GM19240 (cell line): ENCODE data around the gene BDH1.

Experiments
- DNase-seq: peaks from one replicate; pipeline ENCODE4 v3.0.0; 2011; ENCODE audit warnings: low spot score; ENCODE audit not compliant: insufficient read length

BDH1 gene

DNA sequence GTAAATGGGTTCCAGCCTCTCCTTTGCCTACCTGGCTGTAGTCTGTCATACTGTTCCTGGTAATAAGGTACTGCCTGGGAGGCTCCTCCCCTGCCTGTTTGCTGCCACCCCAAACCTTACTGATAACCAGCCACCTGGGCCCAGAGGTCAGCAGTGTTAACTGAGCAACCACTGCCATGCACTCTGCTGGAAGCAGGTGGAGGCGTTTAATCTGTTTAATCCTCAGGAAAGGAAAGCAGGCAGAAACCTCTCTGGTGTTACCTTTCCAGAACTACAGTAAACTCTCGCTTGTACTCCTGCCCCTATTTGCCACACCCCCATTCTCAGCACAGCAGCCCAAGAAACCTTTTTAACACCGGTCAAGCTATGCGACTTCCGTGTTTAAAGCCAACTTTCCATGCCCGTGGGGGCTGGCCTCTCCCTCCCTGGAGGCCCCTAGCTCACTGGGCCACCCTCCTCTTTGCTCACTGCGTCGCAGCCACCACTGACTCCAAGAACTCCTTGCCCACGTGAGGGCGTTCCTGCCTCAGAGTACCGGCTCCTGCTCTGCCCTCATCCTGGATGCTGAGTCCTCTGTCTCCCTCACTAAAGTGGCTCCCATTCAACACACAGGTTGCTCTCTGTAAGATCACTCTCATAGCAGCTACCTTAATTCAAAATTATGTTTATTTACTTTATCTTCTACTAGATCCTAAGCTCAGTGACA, 8.3 kb downstream of the BDH1 start:
- DNase-seq = no peak

DNA sequence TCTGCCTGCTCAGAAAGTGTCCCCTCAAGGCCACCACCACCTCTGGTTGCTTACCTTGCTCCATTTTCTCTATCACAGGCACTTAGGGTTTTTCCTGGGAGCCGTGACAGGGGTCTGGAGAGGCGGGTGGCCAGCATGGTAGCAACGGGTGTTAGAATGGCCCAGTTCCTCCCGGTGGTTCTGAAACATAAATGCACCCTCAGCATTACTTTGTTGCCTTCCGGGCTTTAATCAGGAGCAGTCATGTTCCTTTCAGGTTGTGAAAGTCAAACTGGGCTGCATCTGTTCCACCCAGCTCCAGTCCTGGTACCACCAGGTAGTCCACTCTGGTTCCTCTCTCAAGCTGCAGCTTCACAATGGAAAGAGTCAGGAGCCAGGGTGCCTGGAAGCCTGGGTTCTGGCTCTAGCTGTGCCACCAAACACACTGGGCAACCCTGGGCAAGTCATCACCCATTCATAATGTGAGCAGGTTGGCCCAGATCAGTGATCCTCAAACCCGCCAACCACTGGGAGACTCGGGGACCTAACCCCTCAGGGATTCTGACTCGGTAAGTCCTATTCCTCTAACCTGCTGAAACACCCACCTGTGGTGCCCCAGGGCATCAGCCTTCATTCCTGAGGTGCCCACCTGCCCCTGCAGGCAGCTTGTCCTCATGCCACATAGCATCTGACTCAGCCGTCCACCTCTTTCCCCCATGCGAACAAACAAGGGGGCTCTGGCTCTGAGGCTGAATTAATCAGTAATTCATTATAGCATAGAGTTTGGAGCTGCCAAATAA, 9.3 kb downstream of the BDH1 start:
- DNase-seq = no peak

DNA sequence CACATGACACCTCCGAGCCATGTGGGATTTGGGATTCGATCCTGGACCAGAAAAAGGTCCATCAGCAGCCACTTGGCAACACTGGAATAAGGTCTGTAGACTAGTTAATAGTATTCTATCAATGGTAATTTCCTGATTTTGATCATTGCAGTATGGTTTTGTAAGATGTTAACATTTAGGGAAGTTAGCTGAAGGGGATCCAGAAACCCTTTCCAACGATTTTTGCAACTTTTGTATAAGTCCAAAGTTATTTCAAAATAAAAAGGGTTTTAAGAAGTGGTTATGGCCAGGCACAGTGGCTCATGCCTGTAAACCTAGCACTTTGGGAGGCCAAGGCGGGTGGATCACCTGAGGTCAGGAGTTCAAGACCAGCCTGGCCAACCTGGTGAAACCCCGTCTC, 10.2 kb downstream of the BDH1 start:
- no peak for DNase-seq

- DNase-seq = no peak
Observed at GRCh38 chr3:197545101-197545500, 10.7 kb downstream of the BDH1 start.

GRCh38 chr3:197542741-197543454, 12.9 kb downstream of the BDH1 start:
- DNase-seq = no peak

GRCh38 chr3:197541756-197542539, 13.8 kb downstream of the BDH1 start:
- DNase-seq = no peak

GRCh38 chr3:197540961-197541377, 14.8 kb downstream of the BDH1 start:
- DNase-seq = no peak

DNA sequence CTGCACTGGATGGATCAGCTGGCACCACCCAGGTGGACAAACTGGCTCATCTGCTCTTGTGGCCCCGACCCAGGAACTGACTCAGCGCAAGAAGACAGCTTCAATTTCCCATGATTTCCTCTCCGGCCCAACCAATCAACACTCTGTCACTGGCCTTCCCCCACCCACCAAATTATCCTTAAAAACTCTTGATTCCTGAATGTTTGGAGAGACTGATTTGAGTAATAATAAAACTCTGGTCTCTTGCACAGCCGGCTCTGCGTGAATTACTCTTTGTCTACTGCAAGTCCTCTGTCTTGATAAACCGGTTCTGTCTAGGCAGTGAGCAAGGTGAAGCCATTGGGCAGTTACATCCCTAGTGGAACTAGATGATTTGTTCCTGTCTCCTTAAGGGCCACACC, 16.1 kb downstream of the BDH1 start:
- DNase-seq = no peak

DNA sequence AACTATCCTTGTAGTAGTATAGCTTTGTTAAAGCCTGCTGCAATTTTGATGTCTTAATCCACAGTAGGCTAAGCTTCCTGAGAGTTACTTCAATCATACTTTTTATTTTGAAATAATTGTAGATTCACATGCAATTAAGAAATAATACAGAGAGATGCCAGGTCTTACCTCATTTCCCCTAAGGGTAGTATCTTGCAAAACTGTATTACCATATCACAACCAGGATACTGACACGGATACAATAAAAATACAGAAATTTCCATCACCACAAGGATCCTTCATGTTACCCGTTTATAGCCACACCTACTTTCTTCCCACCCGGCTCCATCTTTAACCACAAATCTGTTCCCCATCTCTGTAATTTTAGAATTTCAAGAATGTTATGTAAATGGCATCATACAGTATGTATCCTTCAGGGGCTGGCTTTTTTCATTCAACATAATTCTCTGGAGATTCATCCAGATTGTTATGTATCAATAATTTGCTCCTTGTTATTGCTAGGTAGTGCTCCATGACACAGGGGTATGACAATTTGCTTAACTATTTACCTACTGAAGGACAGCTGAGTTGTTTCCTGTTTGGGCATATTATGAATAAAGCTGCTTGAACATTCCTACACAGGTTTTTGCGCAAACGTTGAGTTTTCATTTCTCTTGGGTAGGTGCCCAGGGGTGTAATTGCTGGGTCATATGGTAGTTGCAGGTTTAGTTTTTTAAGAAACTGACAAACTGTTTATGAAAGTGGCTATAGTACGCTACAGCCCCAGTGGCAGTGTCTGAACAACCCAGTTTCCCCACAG, 21.6 kb downstream of the BDH1 start:
- DNase-seq = no peak

DNA sequence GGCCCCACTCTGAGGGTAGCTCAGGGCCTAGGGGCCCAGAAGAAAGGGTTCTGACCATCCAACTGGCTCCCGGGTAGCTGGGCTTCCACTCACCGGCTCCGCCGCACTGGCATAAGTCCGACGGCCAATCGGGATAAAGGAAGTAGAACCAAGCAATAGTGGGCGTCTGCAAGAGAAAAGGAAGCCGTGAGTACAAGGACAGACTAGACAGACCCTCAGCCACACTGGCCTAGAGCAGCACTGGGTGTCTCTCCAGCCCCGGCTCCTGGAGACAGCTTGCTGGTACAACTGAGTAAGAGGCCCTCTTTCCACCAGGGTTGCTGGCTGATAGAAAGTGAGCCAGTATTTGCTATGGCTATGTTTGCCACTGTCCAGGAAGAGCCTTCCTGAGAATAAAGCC, 22.4 kb downstream of the BDH1 start:
- DNase-seq = no peak

- DNase-seq = no peak
Observed at GRCh38 chr3:197532388-197532787, 23.4 kb downstream of the BDH1 start.

DNA sequence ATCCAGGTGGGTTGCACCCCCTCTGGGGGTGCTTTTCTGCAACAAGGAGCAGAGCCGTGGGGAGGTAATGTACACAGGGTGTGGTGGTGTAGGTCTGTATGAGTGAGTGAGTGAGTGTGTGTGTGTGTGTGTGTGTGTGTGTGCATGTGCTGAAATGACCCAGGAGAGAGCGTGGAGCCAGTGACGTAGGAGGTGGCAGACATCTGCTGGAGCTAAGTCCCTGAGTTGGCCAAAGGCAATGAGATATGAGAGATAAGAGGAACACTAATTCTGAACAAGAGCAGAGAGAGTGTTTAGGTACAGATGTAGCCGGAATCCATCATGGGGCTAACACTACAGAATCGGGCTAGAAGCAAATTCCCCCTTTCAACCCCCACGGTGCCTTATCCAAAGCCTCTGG, 27.6 kb downstream of the BDH1 start:
- no peak for DNase-seq

- no peak for DNase-seq
Observed at GRCh38 chr3:197527569-197527968, 28.2 kb downstream of the BDH1 start.

DNA sequence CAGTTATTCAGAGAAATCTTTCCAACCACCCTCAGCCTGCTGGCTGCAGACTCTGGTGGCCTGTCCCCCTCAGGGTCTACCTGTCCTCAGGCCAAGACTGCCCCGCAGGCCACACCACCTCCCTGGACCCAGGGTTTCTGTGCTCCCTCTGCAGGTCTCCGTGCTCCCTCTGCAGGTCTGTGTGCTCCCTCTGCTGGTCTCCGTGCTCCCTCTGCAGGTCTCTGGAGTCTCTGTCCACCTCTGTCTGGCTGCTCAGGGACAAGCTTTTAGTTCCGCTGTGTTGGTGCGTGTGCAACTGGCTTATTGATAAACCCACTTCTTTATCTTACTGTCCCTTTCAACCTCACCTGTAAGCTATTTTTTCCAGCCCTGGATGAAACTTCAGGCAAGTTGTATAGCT, 30.1 kb downstream of the BDH1 start:
- DNase-seq = no peak

DNA sequence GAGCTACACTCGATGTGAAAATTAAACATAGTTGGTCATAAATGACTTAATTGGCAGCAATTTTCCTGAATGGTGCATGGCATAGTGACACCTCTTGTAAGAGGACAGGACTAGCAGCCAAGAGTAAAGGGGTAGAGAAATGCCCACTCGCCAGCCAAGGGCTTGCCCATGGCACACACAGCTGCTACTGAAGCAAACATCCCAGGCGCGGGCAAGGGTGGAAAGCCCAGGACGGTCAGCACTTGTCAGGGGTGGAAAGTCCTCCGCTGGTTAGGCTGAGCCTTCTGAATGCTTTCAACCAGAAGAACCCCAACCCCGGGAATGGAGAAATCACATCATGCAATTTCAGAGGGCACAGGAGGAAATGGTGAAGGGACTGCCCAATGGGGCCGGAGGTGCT, 31.6 kb downstream of the BDH1 start:
- no peak for DNase-seq

GRCh38 chr3:197523526-197523925, 32.2 kb downstream of the BDH1 start:
- DNase-seq = no peak

DNA sequence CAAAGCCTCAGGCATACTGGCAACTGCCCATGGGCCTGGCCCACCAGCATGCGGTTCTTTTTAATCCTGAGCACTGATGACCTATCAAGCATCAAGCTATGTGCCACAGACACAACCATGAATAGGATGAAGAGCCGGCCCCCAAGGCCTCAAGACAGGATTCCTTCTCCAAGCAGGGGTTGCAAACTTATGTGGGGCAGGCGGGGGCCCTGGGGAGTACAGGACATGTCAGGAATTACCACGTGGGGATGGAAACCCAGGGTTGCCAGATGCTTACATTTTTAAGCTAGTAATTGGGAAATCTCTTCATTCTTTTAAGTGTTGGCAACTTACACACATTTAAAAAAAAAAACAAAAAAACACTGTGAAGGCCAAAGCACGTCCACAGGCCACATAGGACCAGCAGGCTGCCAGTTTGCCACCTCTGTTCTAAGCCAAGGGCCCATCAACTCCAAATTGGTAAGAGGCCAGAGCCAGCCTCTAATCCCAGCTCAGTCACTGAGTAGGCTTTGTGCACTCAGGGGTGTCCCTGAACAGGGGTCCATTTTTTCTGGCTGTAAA, 32.8 kb downstream of the BDH1 start:
- no peak for DNase-seq

DNA sequence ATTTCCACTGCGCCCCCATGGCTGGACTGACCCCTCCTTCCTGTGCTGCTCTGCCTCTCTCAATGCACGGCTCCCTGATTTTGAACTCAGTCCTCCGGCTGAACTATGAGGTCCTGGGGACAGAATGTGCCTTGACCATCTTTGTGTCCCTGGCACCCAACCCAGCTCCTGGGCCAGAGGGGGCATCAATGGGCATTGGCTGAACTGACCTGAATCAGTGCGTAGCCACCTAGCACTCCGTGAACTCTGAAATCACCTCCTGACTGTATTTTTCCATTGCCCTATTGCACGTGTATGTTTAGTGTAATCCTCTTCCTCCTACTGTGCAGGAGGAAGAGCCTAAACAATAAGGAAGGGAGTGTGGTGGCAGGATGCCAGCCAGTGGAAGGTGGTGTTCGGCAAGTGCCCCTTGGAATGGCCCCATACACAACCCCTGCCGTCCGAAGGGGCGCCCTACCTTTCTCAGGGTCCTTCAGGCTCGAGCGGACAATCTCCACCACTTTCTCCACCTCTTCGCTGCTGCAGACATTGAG, 33.5 kb downstream of the BDH1 start:
- DNase-seq = no peak

DNA sequence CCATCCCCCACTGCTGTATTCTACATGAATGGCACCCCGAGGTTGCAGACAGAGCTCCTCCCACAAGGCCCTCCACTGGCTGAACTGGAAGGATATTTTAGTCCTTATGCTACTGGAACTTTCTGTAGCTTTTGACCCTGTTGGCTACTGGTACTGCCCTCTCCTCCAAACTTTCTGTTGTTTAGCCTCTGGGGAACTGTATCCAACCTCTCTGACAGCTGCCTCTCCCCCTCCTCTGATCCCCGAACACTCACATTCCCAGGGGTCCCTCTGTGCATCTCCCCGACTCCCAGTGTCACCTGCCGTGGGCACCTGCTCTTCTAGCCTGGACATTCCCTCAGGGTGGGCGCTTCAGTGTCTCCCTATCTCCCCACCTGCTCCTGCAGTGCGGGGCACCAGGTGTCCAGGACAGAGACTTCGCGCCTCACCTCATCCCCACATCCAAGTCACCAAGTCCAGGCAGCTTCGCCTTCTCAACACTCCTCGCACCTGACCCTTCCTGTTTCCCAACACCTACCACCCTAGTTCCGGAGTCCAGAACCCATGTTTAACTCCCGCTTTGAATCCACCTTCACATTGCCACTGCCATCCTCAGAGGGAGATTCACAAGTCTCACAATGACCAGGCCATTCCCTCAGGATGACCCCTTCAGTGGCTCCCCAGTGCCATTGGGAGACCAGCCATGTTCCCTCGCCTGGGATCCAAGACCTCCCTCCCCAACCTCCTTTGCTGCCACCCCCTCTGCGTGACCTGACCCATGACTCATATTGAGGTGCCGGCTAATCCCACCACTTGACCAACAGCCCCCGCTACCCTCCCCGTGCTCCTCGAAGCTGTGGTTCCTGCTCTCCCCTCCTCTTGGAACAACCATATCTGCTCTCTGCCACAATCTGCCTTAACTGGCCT, 34.2 kb downstream of the BDH1 start:
- no peak for DNase-seq
